Measurements from ENCODE around the gene SHPK.

The SHPK gene

GRCh38 chr17:3615160-3615870, 20.7 kb downstream of the SHPK start:
- Mint-ChIP-seq H3K27ac (no peak overlapping the region), H3K36me3 (peaks cover 74% of the 10 kb centered on the region), H3K4me1 (no peaks in the 10 kb centered on the region), H3K27me3 (no peaks in the 10 kb centered on the region), H3K4me3 (no peak overlapping the region), H3K9me3 (no peaks in the 10 kb centered on the region)
- ATAC-seq: no peak

- Mint-ChIP-seq H3K4me3 (no peak overlapping the region), H3K36me3 (peaks cover 76% of the 10 kb centered on the region), H3K4me1 (no peaks in the 10 kb centered on the region), H3K27me3 (no peaks in the 10 kb centered on the region), H3K27ac (no peak overlapping the region), H3K9me3 (no peaks in the 10 kb centered on the region)
- no peak for ATAC-seq
Measured at GRCh38 chr17:3613124-3613523, 22.9 kb downstream of the SHPK start.

GRCh38 chr17:3610523-3610922, 25.5 kb downstream of the SHPK start:
- Mint-ChIP-seq H3K9me3 (no peaks in the 10 kb centered on the region), H3K27me3 (no peaks in the 10 kb centered on the region), H3K27ac (no peak overlapping the region), H3K36me3 (peaks cover 57% of the 10 kb centered on the region), H3K4me3 (no peak overlapping the region), H3K4me1 (no peaks in the 10 kb centered on the region)
- ATAC-seq: no peak

- H3K4me3 Mint-ChIP-seq: no peak overlapping the region
- H3K27ac Mint-ChIP-seq: no peak overlapping the region
- H3K9me3 Mint-ChIP-seq: no peaks in the 10 kb centered on the region
- H3K27me3 Mint-ChIP-seq: no peaks in the 10 kb centered on the region
- ATAC-seq: no peak
- peaks cover 53% of the 10 kb centered on the region for H3K36me3 Mint-ChIP-seq
- H3K4me1 Mint-ChIP-seq: no peaks in the 10 kb centered on the region
Measured at GRCh38 chr17:3609689-3610088, 26.4 kb downstream of the SHPK start.

- Mint-ChIP-seq H3K4me1 (peaks cover 5% of the 10 kb centered on the region), H3K36me3 (peaks cover 19% of the 10 kb centered on the region), H3K27me3 (no peaks in the 10 kb centered on the region), H3K9me3 (no peaks in the 10 kb centered on the region), H3K27ac (no peak overlapping the region), H3K4me3 (no peak overlapping the region)
- no peak for ATAC-seq
Measured at GRCh38 chr17:3603870-3604259, 32.2 kb downstream of the SHPK start.

- H3K4me3 Mint-ChIP-seq: no peak overlapping the region
- ATAC-seq: no peak
Measured at GRCh38 chr17:3603119-3603869, 32.8 kb downstream of the SHPK start.

GRCh38 chr17:3602499-3602898, 33.6 kb downstream of the SHPK start:
- peaks cover 13% of the 10 kb centered on the region for H3K36me3 Mint-ChIP-seq
- peak; percentile 69 for ATAC-seq
- H3K4me3 Mint-ChIP-seq: no peak overlapping the region
- no peaks in the 10 kb centered on the region for H3K9me3 Mint-ChIP-seq
- no peaks in the 10 kb centered on the region for H3K27me3 Mint-ChIP-seq
- no peak overlapping the region for H3K27ac Mint-ChIP-seq
- peaks cover 5% of the 10 kb centered on the region for H3K4me1 Mint-ChIP-seq

More at GRCh38 chr17:3603119-3603869, 32.8 kb downstream of the SHPK start:
- no peaks in the 10 kb centered on the region for H3K9me3 Mint-ChIP-seq
- H3K4me1 Mint-ChIP-seq: peaks cover 5% of the 10 kb centered on the region
- no peaks in the 10 kb centered on the region for H3K27me3 Mint-ChIP-seq
- H3K27ac Mint-ChIP-seq: no peak overlapping the region
- peaks cover 16% of the 10 kb centered on the region for H3K36me3 Mint-ChIP-seq

GRCh38 chr17:3600529-3601205, 35.4 kb downstream of the SHPK start:
- Mint-ChIP-seq H3K27me3 (no peaks in the 10 kb centered on the region), H3K4me1 (peaks cover 5% of the 10 kb centered on the region), H3K9me3 (no peaks in the 10 kb centered on the region), H3K4me3 (no peak overlapping the region), H3K27ac (no peak overlapping the region), H3K36me3 (peaks cover 7% of the 10 kb centered on the region)
- ATAC-seq: no peak

- no peaks in the 10 kb centered on the region for H3K9me3 Mint-ChIP-seq
- H3K4me3 Mint-ChIP-seq: no peak overlapping the region
- H3K27ac Mint-ChIP-seq: no peak overlapping the region
- no peaks in the 10 kb centered on the region for H3K36me3 Mint-ChIP-seq
- no peaks in the 10 kb centered on the region for H3K27me3 Mint-ChIP-seq
- no peak for ATAC-seq
- peaks cover 5% of the 10 kb centered on the region for H3K4me1 Mint-ChIP-seq
Measured at GRCh38 chr17:3598078-3598477, 38.0 kb downstream of the SHPK start.

- H3K27me3 Mint-ChIP-seq: no peaks in the 10 kb centered on the region
Measured at GRCh38 chr17:3596804-3597464, 39.1 kb downstream of the SHPK start.

GRCh38 chr17:3594976-3595375, 41.1 kb downstream of the SHPK start:
- Mint-ChIP-seq H3K27me3 (no peaks in the 10 kb centered on the region), H3K27ac (no peak overlapping the region), H3K4me1 (peaks cover 7% of the 10 kb centered on the region), H3K9me3 (no peaks in the 10 kb centered on the region), H3K4me3 (no peak overlapping the region), H3K36me3 (peaks cover 11% of the 10 kb centered on the region)
- no peak for ATAC-seq

More at GRCh38 chr17:3596804-3597464, 39.1 kb downstream of the SHPK start:
- Mint-ChIP-seq H3K27ac (no peak overlapping the region), H3K4me3 (no peak overlapping the region), H3K4me1 (no peaks in the 10 kb centered on the region), H3K36me3 (no peaks in the 10 kb centered on the region), H3K9me3 (no peaks in the 10 kb centered on the region)
- no peak for ATAC-seq

- Mint-ChIP-seq H3K4me3 (no peak overlapping the region), H3K36me3 (peaks cover 19% of the 10 kb centered on the region), H3K27ac (no peak overlapping the region), H3K9me3 (no peaks in the 10 kb centered on the region), H3K27me3 (no peaks in the 10 kb centered on the region), H3K4me1 (peaks cover 7% of the 10 kb centered on the region)
- no peak for ATAC-seq
Measured at GRCh38 chr17:3594051-3594800, 41.8 kb downstream of the SHPK start.

GRCh38 chr17:3593384-3593783, 42.7 kb downstream of the SHPK start:
- H3K4me3 Mint-ChIP-seq: no peak overlapping the region
- ATAC-seq: no peak
- H3K4me1 Mint-ChIP-seq: peaks cover 7% of the 10 kb centered on the region
- no peak overlapping the region for H3K27ac Mint-ChIP-seq
- H3K36me3 Mint-ChIP-seq: peaks cover 27% of the 10 kb centered on the region
- no peaks in the 10 kb centered on the region for H3K27me3 Mint-ChIP-seq
- no peaks in the 10 kb centered on the region for H3K9me3 Mint-ChIP-seq

- Mint-ChIP-seq H3K4me3 (no peak overlapping the region), H3K4me1 (peaks cover 7% of the 10 kb centered on the region), H3K36me3 (peaks cover 33% of the 10 kb centered on the region), H3K27me3 (no peaks in the 10 kb centered on the region), H3K9me3 (no peaks in the 10 kb centered on the region), H3K27ac (no peak overlapping the region)
- ATAC-seq: no peak
Measured at GRCh38 chr17:3592216-3592860, 43.7 kb downstream of the SHPK start.

Measured in stimulated activated memory B cell treated with anti-CD40 and anti-IgM and Interleukin-4, amounts not matched to agents 10 μg/mL and 1 μg/mL and 100 μg/mL, for 72 hours (primary cell).